ENCODE results near the gene FAM131B.

- TF ChIP-seq CTCF (optimal IDR thresholded peaks at IDR 0.05 in 1 of 3, IDR thresholded peaks at IDR 0.05 in 1 of 3, conservative IDR thresholded peaks at IDR 0.05 in 1 of 3; ENCODE audit: extremely low read depth in 1 of 3, insufficient read depth in 2 of 3, low read length in 3 of 3) (no peak), EZH2 (IDR thresholded peaks at IDR 0.05; ENCODE audit: low read length) (no peak)
Measured at GRCh38 chr7:143382791-143383641, 20.5 kb upstream of the FAM131B start.
